22Rv1 (cell line): ENCODE measurements around the gene DEFB115.
"Not testable (repeated sequence)": the region's sequence is repeated elsewhere in the genome, so short reads cannot be mapped to it uniquely, and the experiment has no call there.

ENCODE experiments used
- H3K27ac ChIP-seq: fragments of 450-650 bp; 2 replicates; pipeline ENCODE4 v1.5.1; 2017
- CTCF ChIP-seq: fragments of 450-650 bp; IDR thresholded peaks from 2 replicates; pipeline ENCODE4 v1.5.1; 2017; ENCODE audit warnings: mild to moderate bottlenecking
- ZFX ChIP-seq: fragments of 450-650 bp; IDR thresholded peaks from 2 replicates; pipeline ENCODE4 v1.6.1; 2017; ENCODE audit warnings: antibody characterized with exemption, borderline replicate concordance

DEFB115 gene

GRCh38 chr20:31278178-31278577 lies 20.7 kb downstream of the DEFB115 start:
- no peak overlapping the region for H3K27ac ChIP-seq
- no peak for TF ChIP-seq ZFX
- no peak for TF ChIP-seq CTCF

- not testable (repeated sequence) for H3K27ac ChIP-seq
Measured at GRCh38 chr20:31284964-31285363, 27.5 kb downstream of the DEFB115 start.

- TF ChIP-seq CTCF: no peak
- no peak for TF ChIP-seq ZFX
- H3K27ac ChIP-seq: no peak within 1 kb of the TSS
Measured at GRCh38 chr20:31308535-31309162, 51.2 kb downstream of the DEFB115 start, which contains the start of gene DEFB116. DEFB116 (minus strand) TSS chr20:31308585; CDS start chr20:31308585, 0 bp downstream.
